Measurements from ENCODE around the gene GABRD. TPM values are rescaled to one million over a fixed set of nuclear protein-coding genes. Genes with fewer than 3 reads are reported as not detected.

The GABRD gene
- total and polyA plus RNA-seq, 12 donors, result 0.72 to 6.6 (median 3.0) TPM; not detected in 1

- Histone ChIP-seq H3K4me1 (replicated peaks in 1 of 2) (peaks cover 22 to 29% of the 10 kb centered on the region in 2 donors), H3K27ac (no peak overlapping the region), H3K36me3 (replicated peaks in 1 of 2) (no peaks in the 10 kb centered on the region), H3K4me3 (no peak overlapping the region), H3K27me3 (no peaks in the 10 kb centered on the region), H3K9me3 (replicated peaks in 1 of 3) (no peaks in the 10 kb centered on the region)
- intact Hi-C loops (cut with DNase I), result no loop called here
- 88 to 96% (median 92%) methylated on average over 9 to 13 of the region's 13 CpGs for WGBS, 4 donors
- TF ChIP-seq CTCF (IDR thresholded peaks at IDR 0.05) (no peak), POLR2A (IDR thresholded peaks at IDR 0.05) (no peak)
- DNase-seq, result no peak
Observed at GRCh38 chr1:1987142-1987510, 32.0 kb upstream of the GABRD start.

GRCh38 chr1:1988061-1988945, 30.8 kb upstream of the GABRD start:
- peak overlapping the region in 2 of 5 donors; percentile 17 to 76 for H3K27ac ChIP-seq
- H3K4me3 ChIP-seq, result no peak overlapping the region
- TF ChIP-seq POLR2A (IDR thresholded peaks at IDR 0.05) (no peak), CTCF (IDR thresholded peaks at IDR 0.05) (no peak)
- H3K27me3 ChIP-seq, result no peaks in the 10 kb centered on the region
- H3K4me1 ChIP-seq (replicated peaks in 1 of 2), result peaks cover 22 to 29% of the 10 kb centered on the region in 2 donors
- intact Hi-C loops (cut with DNase I), result no loop called here
- no peaks in the 10 kb centered on the region for H3K9me3 ChIP-seq (replicated peaks in 1 of 3)
- no peaks in the 10 kb centered on the region for H3K36me3 ChIP-seq (replicated peaks in 1 of 2)
- WGBS, 4 donors, result 53 to 68% (median 56%) methylated on average over 24 to 29 of the region's 29 CpGs
- peak in 2 of 7 donors; percentile 15 to 41 for DNase-seq

GRCh38 chr1:1989102-1989542, 30.0 kb upstream of the GABRD start:
- intact Hi-C loops (cut with DNase I), result no loop called here
- no peaks in the 10 kb centered on the region for H3K27me3 ChIP-seq
- peaks cover 22 to 29% of the 10 kb centered on the region in 2 donors for H3K4me1 ChIP-seq (replicated peaks in 1 of 2)
- H3K9me3 ChIP-seq (replicated peaks in 1 of 3), result no peaks in the 10 kb centered on the region
- no peaks in the 10 kb centered on the region for H3K36me3 ChIP-seq (replicated peaks in 1 of 2)
- WGBS, 4 donors, result 18 to 32% (median 28%) methylated on average over 17 to 22 of the region's 22 CpGs
- peak overlapping the region; percentile 40 to 92 (median 86) for H3K27ac ChIP-seq
- H3K4me3 ChIP-seq, result peak overlapping the region in 1 of 4 donors; percentile 22
- peak in 1 of 6 experiments; percentile 4 for TF ChIP-seq CTCF (IDR thresholded peaks at IDR 0.05)
- peak in 1 of 2 donors; percentile 76 for TF ChIP-seq POLR2A (IDR thresholded peaks at IDR 0.05)
- peak; percentile 88 to 97 (median 95) for DNase-seq

DNA sequence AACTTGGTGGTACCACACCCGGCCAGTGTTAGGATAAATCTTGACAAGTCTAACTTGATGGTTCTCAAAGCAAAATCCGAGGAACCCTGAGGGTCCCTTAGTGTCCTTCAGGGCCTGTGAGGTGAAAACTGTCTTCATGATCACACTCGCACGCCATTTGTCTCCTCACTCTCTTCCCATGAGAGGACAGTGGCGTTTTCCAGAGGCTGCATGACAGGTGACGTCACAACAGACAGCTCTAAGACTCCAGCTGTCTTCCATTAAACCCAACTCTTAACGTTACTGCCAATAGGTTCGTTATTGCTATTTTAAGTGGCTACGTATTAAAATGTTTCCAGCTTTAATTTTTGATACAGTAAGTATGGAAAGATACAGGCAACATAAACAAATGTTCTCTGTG, 29.4 kb upstream of the GABRD start:
- TF ChIP-seq POLR2A (IDR thresholded peaks at IDR 0.05), result no peak
- TF ChIP-seq CTCF (IDR thresholded peaks at IDR 0.05), result no peak
- WGBS, 4 donors, result 35 to 64% (median 38%) methylated on average over 9 of the region's 9 CpGs
- H3K4me3 ChIP-seq, result no peak overlapping the region
- no peaks in the 10 kb centered on the region for H3K36me3 ChIP-seq (replicated peaks in 1 of 2)
- DNase-seq, result peak in 6 of 7 donors; percentile 48 to 73 (median 52)
- intact Hi-C loops (cut with DNase I), result no loop called here
- H3K4me1 ChIP-seq (replicated peaks in 1 of 2), result peaks cover 22 to 29% of the 10 kb centered on the region in 2 donors
- peak overlapping the region; percentile 40 to 92 (median 86) for H3K27ac ChIP-seq
- H3K27me3 ChIP-seq, result no peaks in the 10 kb centered on the region
- H3K9me3 ChIP-seq (replicated peaks in 1 of 3), result no peaks in the 10 kb centered on the region

All from adrenal gland (tissue), 12 donors.